ENCODE data around the gene MBD4.

DNA sequence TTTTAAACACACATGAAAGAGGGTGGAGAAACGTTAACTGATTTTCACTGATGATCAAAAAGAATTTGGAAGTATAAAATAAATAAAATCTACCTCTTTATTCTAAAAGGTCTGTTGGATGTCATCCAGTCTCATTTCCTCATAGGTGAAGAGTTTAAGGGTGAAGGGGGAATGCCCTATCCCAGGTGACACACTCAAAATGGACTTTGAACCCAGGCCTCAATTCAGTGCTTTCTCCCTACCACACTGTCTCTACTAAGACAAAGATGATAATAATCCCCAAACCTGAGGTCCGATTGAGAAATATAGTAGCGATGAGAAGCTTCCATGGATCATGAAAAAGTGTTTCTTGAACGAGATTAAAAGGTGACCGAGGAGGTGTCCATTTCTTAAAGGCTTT, 6.2 kb downstream of the MBD4 start:
- no peak for TF ChIP-seq EP300 (IDR thresholded peaks at IDR 0.05; ENCODE audit: low read depth)
- TF ChIP-seq, protein P1, sequence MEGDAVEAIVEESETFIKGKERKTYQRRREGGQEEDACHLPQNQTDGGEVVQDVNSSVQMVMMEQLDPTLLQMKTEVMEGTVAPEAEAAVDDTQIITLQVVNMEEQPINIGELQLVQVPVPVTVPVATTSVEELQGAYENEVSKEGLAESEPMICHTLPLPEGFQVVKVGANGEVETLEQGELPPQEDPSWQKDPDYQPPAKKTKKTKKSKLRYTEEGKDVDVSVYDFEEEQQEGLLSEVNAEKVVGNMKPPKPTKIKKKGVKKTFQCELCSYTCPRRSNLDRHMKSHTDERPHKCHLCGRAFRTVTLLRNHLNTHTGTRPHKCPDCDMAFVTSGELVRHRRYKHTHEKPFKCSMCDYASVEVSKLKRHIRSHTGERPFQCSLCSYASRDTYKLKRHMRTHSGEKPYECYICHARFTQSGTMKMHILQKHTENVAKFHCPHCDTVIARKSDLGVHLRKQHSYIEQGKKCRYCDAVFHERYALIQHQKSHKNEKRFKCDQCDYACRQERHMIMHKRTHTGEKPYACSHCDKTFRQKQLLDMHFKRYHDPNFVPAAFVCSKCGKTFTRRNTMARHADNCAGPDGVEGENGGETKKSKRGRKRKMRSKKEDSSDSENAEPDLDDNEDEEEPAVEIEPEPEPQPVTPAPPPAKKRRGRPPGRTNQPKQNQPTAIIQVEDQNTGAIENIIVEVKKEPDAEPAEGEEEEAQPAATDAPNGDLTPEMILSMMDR (IDR thresholded peaks at IDR 0.05) = no peak
